Panc1 (cell line): ENCODE data around the gene RCSD1. TPM values are rescaled to one million over a fixed set of nuclear protein-coding genes. Genes with fewer than 3 reads are reported as not detected.

ENCODE experiments used
- ATAC-seq: fragments of 200-7000 bp; cut with Tn5 transposase; 2 replicates; pipeline ENCODE4 v1.9.1; 2020; ENCODE audit warnings: mild to moderate bottlenecking, moderate library complexity
- BruUV-seq: library from RNA; stranded (reverse); fragments of 400-500 nt; replicated peaks from 2 replicates; lab custom pipeline; 2021; lab: Mats Ljungman, UMichigan
- CTCF ChIA-PET: fragments of 300-600 bp; sonication (Branson Sonifier 250); formaldehyde crosslinking; loops from one replicate; lab custom pipeline; 2022; ENCODE audit warnings: antibody characterized with exemption; lab: Charles Lee
- POLR2A ChIA-PET: fragments of 300-600 bp; sonication (Branson Sonifier 250); formaldehyde crosslinking; loops from one replicate; lab custom pipeline; 2022; ENCODE audit warnings: antibody characterized with exemption; lab: Charles Lee
- DNase-seq: peaks from one replicate; pipeline ENCODE4 v3.0.0-alpha.2; 2010; ENCODE audit warnings: low read depth, low spot score
- H3K27ac ChIP-seq: 2 replicates; pipeline ENCODE4 v1.5.1; 2011; ENCODE audit warnings: mild to moderate bottlenecking, low read length, inconsistent platforms
- H3K27me3 ChIP-seq: fragments of 200-500 bp; sonication (Bioruptor generic); 2 replicates; pipeline ENCODE4 v1.6.0; 2014; ENCODE audit warnings: low read length, inconsistent platforms; ENCODE audit not compliant: control insufficient read depth, insufficient read depth
- H3K36me3 ChIP-seq: fragments of 200-500 bp; sonication (Bioruptor generic); 2 replicates; pipeline ENCODE4 v1.5.1; 2014; ENCODE audit warnings: inconsistent platforms, mild to moderate bottlenecking, low read length, moderate library complexity; ENCODE audit not compliant: control insufficient read depth, insufficient read depth
- H3K4me1 ChIP-seq: 2 replicates; pipeline ENCODE4 v1.5.1; 2011; ENCODE audit warnings: inconsistent platforms, mild to moderate bottlenecking, low read length, moderate library complexity; ENCODE audit not compliant: control insufficient read depth, insufficient read depth
- H3K4me3 ChIP-seq, 2 experiments: 2 replicates each; pipeline ENCODE4 v1.5.1; 2011 to 2012; ENCODE audit warnings: low read depth in 2 of 2, low read length in 2 of 2, mild to moderate bottlenecking in 2 of 2, inconsistent platforms in 1 of 2, moderate library complexity in 1 of 2
- H3K9me3 ChIP-seq: fragments of 200-500 bp; sonication (Bioruptor generic); 2 replicates; pipeline ENCODE4 v1.5.1; 2014; ENCODE audit warnings: low read depth, mild to moderate bottlenecking, inconsistent platforms, low read length, moderate library complexity; ENCODE audit not compliant: control insufficient read depth, insufficient read depth
- CTCF ChIP-seq: fragments of 450-650 bp; IDR thresholded peaks from 2 replicates; pipeline ENCODE4 v1.5.1; 2017; ENCODE audit warnings: mild to moderate bottlenecking
- POLR2AphosphoS5 ChIP-seq: IDR thresholded peaks from 2 replicates; pipeline ENCODE4 v1.6.1; 2012; ENCODE audit warnings: mild to moderate bottlenecking, low read depth, low read length, moderate library complexity
- REST ChIP-seq, 2 experiments: IDR thresholded peaks; 2 replicates each; pipeline ENCODE4 v1.6.1; 2011 to 2012; ENCODE audit warnings: low read depth in 2 of 2, control low read depth in 1 of 2, low read length in 1 of 2, mild to moderate bottlenecking in 1 of 2, moderate library complexity in 1 of 2; ENCODE audit not compliant: insufficient read depth in 1 of 2
- SIN3A ChIP-seq: IDR thresholded peaks from 2 replicates; pipeline ENCODE4 v1.6.1; 2012; ENCODE audit warnings: low read depth, mild to moderate bottlenecking, low read length, moderate library complexity, borderline replicate concordance; ENCODE audit not compliant: insufficient read depth
- TCF7L2 ChIP-seq: IDR thresholded peaks from 2 replicates; pipeline ENCODE4 v1.6.1; 2011; ENCODE audit warnings: mild to moderate bottlenecking, low read depth, low read length, inconsistent platforms
- in situ Hi-C: cut with HindIII; loops from 2 replicates; pipeline ENCODE4 v1.10.0; 2016; ENCODE audit warnings: low sequenced_read_pairs, low pct_unique_long_range_greater_than_20kb
- intact Hi-C: fragments of 100-400 bp; cut with micrococcal nuclease; formaldehyde crosslinking; loops from one replicate; pipeline ENCODE4 v1.10.0; 2022; ENCODE audit not compliant: unreplicated experiment
- total RNA-seq: library from RNA; stranded (reverse); gene quantifications from one replicate; pipeline ENCODE4 v1.2.1, GENCODE V29; 2021; ENCODE audit not compliant: unreplicated experiment

Gene RCSD1
- total RNA-seq, 1 experiment from 2014 or later, result 1.4 TPM

- H3K27me3 ChIP-seq, result no peaks in the 10 kb centered on the region
- ChIA-PET POLR2A (no interaction called here), CTCF (no interaction called here)
- H3K36me3 ChIP-seq, result no peaks in the 10 kb centered on the region; the same call in 1 of the 2 replicates
- no peak overlapping the region for H3K27ac ChIP-seq
- 0 out of 2 replicates have a peak, but pooled peaks cover 2% of the 10 kb centered on the region for H3K4me1 ChIP-seq
- H3K9me3 ChIP-seq, result no peaks in the 10 kb centered on the region
- in situ Hi-C loops, result no loop called here
- DNase-seq (no peak), ATAC-seq (no peak)
- TF ChIP-seq CTCF, result no peak
- TF ChIP-seq POLR2AphosphoS5, result no peak
- TF ChIP-seq TCF7L2, result no peak
- no peak for TF ChIP-seq REST (IDR thresholded peaks at IDR 0.05; ENCODE audit: insufficient read depth in 1 of 2, low read depth in 2 of 2, low read length in 1 of 2)
- TF ChIP-seq SIN3A, result no peak
- no TSS peak for BruUV-seq
- intact Hi-C loops, result no loop called here
- no peak overlapping the region for H3K4me3 ChIP-seq
Observed at GRCh38 chr1:167752219-167752985, 122.4 kb downstream of the RCSD1 start.

- Histone ChIP-seq H3K27ac (no peak overlapping the region), H3K9me3 (no peaks in the 10 kb centered on the region), H3K4me1 (0 out of 2 replicates have a peak, but pooled peaks cover 2% of the 10 kb centered on the region), H3K36me3 (no peaks in the 10 kb centered on the region; the same call in 1 of the 2 replicates), H3K4me3 (no peak overlapping the region), H3K27me3 (no peaks in the 10 kb centered on the region)
- BruUV-seq, result no TSS peak
- no peak for ATAC-seq
- in situ Hi-C loops, result no loop called here
- no peak for DNase-seq
- POLR2A ChIA-PET, result no interaction called here
- TF ChIP-seq REST (IDR thresholded peaks at IDR 0.05; ENCODE audit: insufficient read depth in 1 of 2, low read depth in 2 of 2, low read length in 1 of 2) (no peak), POLR2AphosphoS5 (no peak), SIN3A (no peak), TCF7L2 (no peak), CTCF (no peak; the same call in 1 of the 2 replicates)
- intact Hi-C loops, result no loop called here
- CTCF ChIA-PET, result no interaction called here
Observed at GRCh38 chr1:167755654-167756053, 125.6 kb downstream of the RCSD1 start.
